Measurements from ENCODE around the gene COQ3. TPM values are rescaled to one million over a fixed set of nuclear protein-coding genes. Genes with fewer than 3 reads are reported as not detected.

The COQ3 gene
- total RNA-seq, 1 experiment from 2014 or later = 10.9 TPM

DNA sequence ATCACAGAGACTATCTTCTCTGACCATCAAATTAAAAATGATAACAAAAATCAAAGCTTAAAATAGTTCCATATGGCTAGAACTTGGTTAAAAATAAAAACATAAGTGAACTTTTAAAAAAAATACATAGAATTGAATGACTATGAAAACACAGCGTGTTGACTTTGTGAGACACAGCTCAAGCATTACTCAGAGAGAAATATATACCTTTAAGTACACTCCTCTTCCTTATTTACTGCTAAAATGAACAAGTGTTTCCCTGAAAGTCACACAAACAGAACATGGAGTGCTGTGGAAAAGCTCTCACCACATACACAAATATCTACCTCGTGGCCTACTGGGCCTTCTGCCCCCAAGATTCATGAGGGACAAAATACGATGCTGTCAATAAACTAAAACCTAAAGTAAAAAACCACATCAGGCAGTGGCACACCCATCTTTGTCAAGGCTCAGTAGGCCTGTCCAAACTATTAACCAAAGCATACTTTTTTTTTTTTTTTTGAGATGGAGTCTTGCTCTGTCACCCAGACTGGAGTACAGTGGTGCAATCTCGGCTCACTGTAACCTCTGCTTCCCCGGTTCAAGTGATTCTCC is 52.0 kb downstream of the COQ3 start:
- Histone ChIP-seq H2BK15ac (ENCODE audit: low read depth, low read length) (no peak overlapping the region), H4K20me1 (ENCODE audit: control insufficient read depth, insufficient read depth, insufficient read length) (no peaks in the 10 kb centered on the region), H3K23ac (ENCODE audit: insufficient read length, low read depth, low read length) (no peak overlapping the region), H3K14ac (ENCODE audit: insufficient read depth, low read length) (no peak overlapping the region), H3K79me1 (ENCODE audit: insufficient read depth, low read depth, low read length, poor library complexity, severe bottlenecking) (no peaks in the 10 kb centered on the region), H3K4me2 (ENCODE audit: insufficient read depth, insufficient read length, low read length) (no peak overlapping the region), H3K27ac (ENCODE audit: insufficient read length, low read depth, low read length) (no peak overlapping the region), H3T11ph (ENCODE audit: low read length) (no peak overlapping the region), H4K5ac (ENCODE audit: insufficient read length, low read depth, low read length) (no peak overlapping the region), H2BK120ac (ENCODE audit: low read depth, low read length, poor library complexity, severe bottlenecking) (no peak overlapping the region), H3K23me2 (ENCODE audit: insufficient read length, low read depth, low read length, poor library complexity, severe bottlenecking) (no peaks in the 10 kb centered on the region), H4K8ac (replicated peaks; ENCODE audit: insufficient read length, low read depth, low read length) (no peak overlapping the region), H2AFZ (ENCODE audit: low read length) (no peak overlapping the region), H3K18ac (ENCODE audit: insufficient read length, low read depth, low read length) (no peak overlapping the region), H2BK5ac (ENCODE audit: insufficient read length, low read length) (no peak overlapping the region), H3K27me3 (ENCODE audit: insufficient read depth, low read length) (no peaks in the 10 kb centered on the region), H3K9ac (ENCODE audit: extremely low read depth, insufficient read length, low read length) (no peak overlapping the region), H2BK12ac (ENCODE audit: insufficient read length, low read depth, low read length) (no peak overlapping the region), H4K91ac (ENCODE audit: insufficient read length, low read depth, low read length) (no peak overlapping the region), H2BK20ac (ENCODE audit: low read depth, low read length, poor library complexity, severe bottlenecking) (no peak overlapping the region), H3K9me3 (ENCODE audit: control insufficient read depth, low read depth, low read length) (no peaks in the 10 kb centered on the region), H3K56ac (ENCODE audit: insufficient read length, low read depth, low read length) (no peak overlapping the region), H3K4ac (ENCODE audit: low read depth, low read length) (no peak overlapping the region), H2AK5ac (ENCODE audit: insufficient read length, low read length) (no peak overlapping the region), H3K79me2 (ENCODE audit: insufficient read depth, low read length) (no peaks in the 10 kb centered on the region), H3K4me1 (ENCODE audit: insufficient read depth, low read length) (peaks cover 8% of the 10 kb centered on the region; the same call in 1 of the 2 replicates)
- no peak overlapping the region for H3K4me3 Mint-ChIP-seq
- TF ChIP-seq, protein P1, sequence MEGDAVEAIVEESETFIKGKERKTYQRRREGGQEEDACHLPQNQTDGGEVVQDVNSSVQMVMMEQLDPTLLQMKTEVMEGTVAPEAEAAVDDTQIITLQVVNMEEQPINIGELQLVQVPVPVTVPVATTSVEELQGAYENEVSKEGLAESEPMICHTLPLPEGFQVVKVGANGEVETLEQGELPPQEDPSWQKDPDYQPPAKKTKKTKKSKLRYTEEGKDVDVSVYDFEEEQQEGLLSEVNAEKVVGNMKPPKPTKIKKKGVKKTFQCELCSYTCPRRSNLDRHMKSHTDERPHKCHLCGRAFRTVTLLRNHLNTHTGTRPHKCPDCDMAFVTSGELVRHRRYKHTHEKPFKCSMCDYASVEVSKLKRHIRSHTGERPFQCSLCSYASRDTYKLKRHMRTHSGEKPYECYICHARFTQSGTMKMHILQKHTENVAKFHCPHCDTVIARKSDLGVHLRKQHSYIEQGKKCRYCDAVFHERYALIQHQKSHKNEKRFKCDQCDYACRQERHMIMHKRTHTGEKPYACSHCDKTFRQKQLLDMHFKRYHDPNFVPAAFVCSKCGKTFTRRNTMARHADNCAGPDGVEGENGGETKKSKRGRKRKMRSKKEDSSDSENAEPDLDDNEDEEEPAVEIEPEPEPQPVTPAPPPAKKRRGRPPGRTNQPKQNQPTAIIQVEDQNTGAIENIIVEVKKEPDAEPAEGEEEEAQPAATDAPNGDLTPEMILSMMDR (conservative IDR thresholded peaks at IDR 0.05) = no peak
- peaks cover 23 to 27% of the 10 kb centered on the region in 2 experiments for H3K4me1 Mint-ChIP-seq
- H3K9me3 Mint-ChIP-seq = no peaks in the 10 kb centered on the region
- H3K27me3 Mint-ChIP-seq (ENCODE audit: low read depth) = no peaks in the 10 kb centered on the region
- peaks cover 1 to 4% (median 1%) of the 10 kb centered on the region in 3 experiments; a peak in 3 of 7 replicates for H3K36me3 Mint-ChIP-seq (ENCODE audit: insufficient read depth in 1 of 3, low read depth in 3 of 3)
- WGBS (ENCODE audit: extremely low coverage, insufficient read length, low lambda C conversion rate) = no CpG with 5 or more reads among the region's 5 CpGs
- H3K27ac Mint-ChIP-seq = 0 out of 7 replicates have a peak overlapping the region, but pooled peaks of 1 of the 3 experiments have one; percentile 75
- DNase-seq = no peak

Data from H9 (cell line).